Endodermal cell (in vitro differentiated cells): ENCODE measurements around the gene UBLCP1. TPM values are rescaled to one million over a fixed set of nuclear protein-coding genes. Genes with fewer than 3 reads are reported as not detected.
"Not testable (repeated sequence)": the region's sequence is repeated elsewhere in the genome, so short reads cannot be mapped to it uniquely, and the experiment has no call there.

Experiments
- DNase-seq: peaks from one replicate; pipeline ENCODE4 v3.0.0-alpha.2; 2017
- H3K27ac ChIP-seq: 2 replicates; pipeline ENCODE4 v1.5.1; 2013; ENCODE audit warnings: mild to moderate bottlenecking, low read depth, low read length, moderate library complexity
- H3K27me3 ChIP-seq: 2 replicates; pipeline ENCODE4 v1.6.1; 2013; ENCODE audit warnings: mild to moderate bottlenecking, low read length, moderate library complexity; ENCODE audit not compliant: insufficient read depth, control insufficient read depth, poor library complexity, severe bottlenecking
- H3K36me3 ChIP-seq: 2 replicates; pipeline ENCODE4 v1.7.0; 2013; ENCODE audit warnings: mild to moderate bottlenecking, low read length, moderate library complexity; ENCODE audit not compliant: control insufficient read depth, insufficient read depth
- H3K4me1 ChIP-seq: one replicate; pipeline ENCODE4 v1.7.0; 2013; ENCODE audit warnings: low read length; ENCODE audit not compliant: control insufficient read depth, insufficient read depth
- H3K4me3 ChIP-seq: 2 replicates; pipeline ENCODE4 v1.5.1; 2013; ENCODE audit warnings: mild to moderate bottlenecking, low read length, moderate library complexity
- H3K9ac ChIP-seq: 2 replicates; pipeline ENCODE4 v1.6.1; 2013; ENCODE audit warnings: mild to moderate bottlenecking, low read length, moderate library complexity; ENCODE audit not compliant: poor library complexity, severe bottlenecking; ENCODE audit errors: extremely low read depth
- H3K9me3 ChIP-seq: 2 replicates; pipeline ENCODE4 v1.6.1; 2013; ENCODE audit warnings: mild to moderate bottlenecking, low read length, moderate library complexity; ENCODE audit not compliant: control insufficient read depth
- H3K27ac Mint-ChIP-seq: 2 replicates; pipeline ENCODE4 v1.8.0; 2020; ENCODE audit warnings: mixed read lengths
- H3K27me3 Mint-ChIP-seq: 2 replicates; pipeline ENCODE4 v1.8.0; 2021; ENCODE audit warnings: mild to moderate bottlenecking, mixed read lengths; ENCODE audit not compliant: insufficient read depth
- H3K36me3 Mint-ChIP-seq: 2 replicates; pipeline ENCODE4 v1.8.0; 2020; ENCODE audit warnings: low read depth, mixed read lengths
- H3K4me1 Mint-ChIP-seq: 2 replicates; pipeline ENCODE4 v1.8.0; 2020; ENCODE audit warnings: mixed read lengths
- H3K4me3 Mint-ChIP-seq: 2 replicates; pipeline ENCODE4 v1.8.0; 2020; ENCODE audit warnings: mild to moderate bottlenecking, moderate library complexity, mixed read lengths
- H3K9me3 Mint-ChIP-seq: 2 replicates; pipeline ENCODE4 v1.8.0; 2020; ENCODE audit warnings: mild to moderate bottlenecking, mixed read lengths
- CTCF ChIP-seq: fragments of 200-600 bp; sonication (generic); conservative IDR thresholded peaks from 2 replicates; pipeline ENCODE4 v1.5.0; 2021; ENCODE audit warnings: antibody characterized with exemption, mild to moderate bottlenecking
- WGBS, 2 experiments: methylation state at CpG; one replicate each; pipeline versions ENCODE4 v1.1.5 to v1.1.7; 2013; ENCODE audit warnings: missing lambda C conversion rate in 2 of 2, mixed read lengths in 1 of 2; ENCODE audit not compliant: insufficient coverage in 1 of 2, insufficient read length in 1 of 2; 5-methylcytosine and 5-hydroxymethylcytosine counted together
- total RNA-seq, 2 donors: library from RNA; stranded (reverse); fragmentation: NEBNext Ultra II Directional in 1 of 2; extraction: Animal tissue kit (Norgen Biotek cat#: 25700) in 1 of 2; gene quantifications; 2 replicates in 1 of 2; 3 replicates in 1 of 2; pipeline ENCODE4 v1.2.1, GENCODE V29; 2021

UBLCP1 gene
- total RNA-seq, 2 donors from 2014 or later, result 38.0 to 44.4 TPM

GRCh38 chr5:159224471-159224870 lies 38.6 kb upstream of the UBLCP1 start:
- TF ChIP-seq CTCF, result no peak
- H3K27me3 ChIP-seq, result no peaks in the 10 kb centered on the region

GRCh38 chr5:159226451-159226850 lies 36.6 kb upstream of the UBLCP1 start:
- no peak for TF ChIP-seq CTCF
- Mint-ChIP-seq H3K27ac (no peak overlapping the region), H3K4me1 (peaks cover 3% of the 10 kb centered on the region), H3K36me3 (no peaks in the 10 kb centered on the region), H3K9me3 (no peaks in the 10 kb centered on the region), H3K27me3 (peaks cover 66% of the 10 kb centered on the region), H3K4me3 (no peak overlapping the region)
- no peak for DNase-seq
- H3K9me3 ChIP-seq, result no peaks in the 10 kb centered on the region
- H3K27ac ChIP-seq, result no peak overlapping the region
- no peak overlapping the region for H3K4me3 ChIP-seq
- no peaks in the 10 kb centered on the region for H3K36me3 ChIP-seq
- no peak overlapping the region for H3K9ac ChIP-seq
- H3K4me1 ChIP-seq, result peaks cover 3% of the 10 kb centered on the region
- peaks cover 5% of the 10 kb centered on the region for H3K27me3 ChIP-seq

More at GRCh38 chr5:159224471-159224870, 38.6 kb upstream of the UBLCP1 start:
- no peak overlapping the region for H3K27ac ChIP-seq
- peaks cover 3% of the 10 kb centered on the region for H3K4me1 ChIP-seq
- Mint-ChIP-seq H3K36me3 (no peaks in the 10 kb centered on the region), H3K4me1 (peaks cover 3% of the 10 kb centered on the region), H3K4me3 (no peak overlapping the region), H3K27ac (no peak overlapping the region), H3K27me3 (peaks cover 59% of the 10 kb centered on the region), H3K9me3 (no peaks in the 10 kb centered on the region)
- no peaks in the 10 kb centered on the region for H3K36me3 ChIP-seq
- DNase-seq, result no peak
- H3K4me3 ChIP-seq, result no peak overlapping the region
- H3K9me3 ChIP-seq, result no peaks in the 10 kb centered on the region
- no peak overlapping the region for H3K9ac ChIP-seq
- WGBS, 2 experiments, result 67 to 85% methylated on average over 1 to 2 of the region's 2 CpGs

- no peak overlapping the region for H3K27ac Mint-ChIP-seq
- no peak overlapping the region for H3K4me3 Mint-ChIP-seq
- DNase-seq, result no peak
- peaks cover 70% of the 10 kb centered on the region for H3K27me3 Mint-ChIP-seq
- H3K4me1 Mint-ChIP-seq, result peaks cover 3% of the 10 kb centered on the region
- TF ChIP-seq CTCF, result no peak
- H3K4me3 ChIP-seq, result no peak overlapping the region
- no peaks in the 10 kb centered on the region for H3K9me3 Mint-ChIP-seq
- no peak overlapping the region for H3K9ac ChIP-seq
- peaks cover 15% of the 10 kb centered on the region for H3K27me3 ChIP-seq
- peaks cover 3% of the 10 kb centered on the region for H3K4me1 ChIP-seq
- 78 to 92% methylated on average over 2 to 3 of the region's 3 CpGs for WGBS, 2 experiments
- no peaks in the 10 kb centered on the region for H3K9me3 ChIP-seq
- no peaks in the 10 kb centered on the region for H3K36me3 Mint-ChIP-seq
- no peaks in the 10 kb centered on the region for H3K36me3 ChIP-seq
- H3K27ac ChIP-seq, result no peak overlapping the region
Observed at GRCh38 chr5:159227452-159227851, 35.6 kb upstream of the UBLCP1 start.

GRCh38 chr5:159228097-159228496 lies 35.0 kb upstream of the UBLCP1 start:
- peaks cover 72% of the 10 kb centered on the region for H3K27me3 Mint-ChIP-seq
- not testable (repeated sequence) for H3K9ac ChIP-seq, H3K4me1 ChIP-seq, H3K9me3 Mint-ChIP-seq, H3K9me3 ChIP-seq, H3K4me3 Mint-ChIP-seq, H3K4me3 ChIP-seq, H3K36me3 ChIP-seq, DNase-seq, H3K36me3 Mint-ChIP-seq, H3K27ac Mint-ChIP-seq, H3K4me1 Mint-ChIP-seq, H3K27ac ChIP-seq
- 80 to 100% methylated on average over 1 to 5 of the region's 5 CpGs for WGBS, 2 experiments
- H3K27me3 ChIP-seq, result peaks cover 17% of the 10 kb centered on the region
